PC-3 (cell line): ENCODE data around the gene GALNT11. TPM values are rescaled to one million over a fixed set of nuclear protein-coding genes. Genes with fewer than 3 reads are reported as not detected.
"Not testable (repeated sequence)": the region's sequence is repeated elsewhere in the genome, so short reads cannot be mapped to it uniquely, and the experiment has no call there.

ENCODE experiments used
- ATAC-seq: fragments of 200-7000 bp; cut with Tn5 transposase; 2 replicates; pipeline ENCODE4 v1.9.1; 2020; ENCODE audit warnings: mild to moderate bottlenecking, moderate library complexity
- BruUV-seq: library from RNA; stranded (reverse); fragments of 400-500 nt; replicated peaks from 2 replicates; lab custom pipeline; 2021; lab: Mats Ljungman, UMichigan
- CTCF ChIA-PET: fragments of 300-600 bp; sonication (Branson Sonifier 250); formaldehyde crosslinking; loops from one replicate; lab custom pipeline; 2022; ENCODE audit warnings: antibody characterized with exemption; lab: Charles Lee
- POLR2A ChIA-PET: fragments of 300-600 bp; sonication (Branson Sonifier 250); formaldehyde crosslinking; loops from one replicate; lab custom pipeline; 2022; ENCODE audit warnings: antibody characterized with exemption; ENCODE audit not compliant: unreplicated experiment; lab: Charles Lee
- DNase-seq: peaks from one replicate; pipeline ENCODE4 v3.0.0-alpha.2; 2015
- H2AFZ ChIP-seq: fragments of 300-600 bp; sonication (generic); 2 replicates; pipeline ENCODE4 v1.6.0; 2016; ENCODE audit warnings: antibody characterized with exemption, low read length
- H3F3A ChIP-seq: fragments of 300-600 bp; sonication (generic); one replicate; pipeline ENCODE4 v1.6.0; 2017; ENCODE audit warnings: antibody characterized with exemption, low read length, control low read depth, mild to moderate bottlenecking; ENCODE audit not compliant: unreplicated experiment
- H3K27ac ChIP-seq: fragments of 300-600 bp; sonication (generic); 2 replicates; pipeline ENCODE4 v1.5.1; 2016; ENCODE audit warnings: mild to moderate bottlenecking, low read length
- H3K27me3 ChIP-seq: fragments of 300-600 bp; sonication (generic); 2 replicates; pipeline ENCODE4 v1.6.1; 2016; ENCODE audit warnings: low read length, mixed read lengths
- H3K36me3 ChIP-seq: fragments of 300-600 bp; sonication (generic); 2 replicates; pipeline ENCODE4 v1.6.1; 2016; ENCODE audit warnings: low read depth, mixed run types, low read length, mixed read lengths
- H3K4me1 ChIP-seq: fragments of 300-600 bp; sonication (generic); 2 replicates; pipeline ENCODE4 v1.5.1; 2016; ENCODE audit warnings: low read length; ENCODE audit not compliant: insufficient read depth
- H3K4me2 ChIP-seq: fragments of 300-600 bp; sonication (generic); 2 replicates; pipeline ENCODE4 v1.6.0; 2016; ENCODE audit warnings: low read length
- H3K4me3 ChIP-seq: fragments of 300-600 bp; sonication (generic); 2 replicates; pipeline ENCODE4 v1.5.1; 2016; ENCODE audit warnings: mild to moderate bottlenecking, low read length, mixed read lengths
- H3K79me2 ChIP-seq: fragments of 300-600 bp; sonication (generic); 2 replicates; pipeline ENCODE4 v1.6.1; 2017; ENCODE audit warnings: low read length, mixed read lengths
- H3K9ac ChIP-seq: fragments of 300-600 bp; sonication (generic); 2 replicates; pipeline ENCODE4 v1.6.0; 2016; ENCODE audit warnings: mild to moderate bottlenecking, low read length
- H3K9me2 ChIP-seq: fragments of 300-600 bp; sonication (generic); replicated peaks from 2 replicates; pipeline ENCODE4 v1.6.1; 2016; ENCODE audit warnings: mixed run types, low read length, mixed read lengths
- H3K9me3 ChIP-seq: fragments of 300-600 bp; sonication (generic); 2 replicates; pipeline ENCODE4 v1.6.1; 2016; ENCODE audit warnings: low read length, mixed read lengths
- H4K20me1 ChIP-seq: fragments of 300-600 bp; sonication (generic); 2 replicates; pipeline ENCODE4 v1.6.1; 2016; ENCODE audit warnings: low read length, mixed read lengths
- EZH2 ChIP-seq: fragments of 300-600 bp; sonication (generic); IDR thresholded peaks from one replicate; pipeline ENCODE4 v1.6.1; 2017; ENCODE audit warnings: antibody characterized with exemption, mild to moderate bottlenecking, low read length; ENCODE audit not compliant: unreplicated experiment
- EZH2phosphoT487 ChIP-seq: fragments of 300-600 bp; sonication (generic); IDR thresholded peaks from 2 replicates; pipeline ENCODE4 v1.6.1; 2018; ENCODE audit warnings: mild to moderate bottlenecking, antibody characterized with exemption, low read length, borderline replicate concordance
- intact Hi-C: fragments of 100-400 bp; cut with micrococcal nuclease; formaldehyde crosslinking; loops from 2 replicates; pipeline ENCODE4 v1.9.0; 2023
- total RNA-seq: library from RNA; depleted of rRNA; stranded (reverse); fragments of >200 nt; gene quantifications from 2 replicates; pipeline ENCODE4 v1.2.3, GENCODE V29; 2014
- TF ChIP-seq, protein P1 (sequence below): fragments of 300-600 bp; sonication (generic); conservative IDR thresholded peaks from 2 replicates; pipeline ENCODE4 v1.5.1; 2017; ENCODE audit warnings: antibody characterized with exemption, low read depth, mild to moderate bottlenecking, low read length

GALNT11 gene
- total RNA-seq, 1 experiment from 2014 or later = 19.5 TPM

DNA sequence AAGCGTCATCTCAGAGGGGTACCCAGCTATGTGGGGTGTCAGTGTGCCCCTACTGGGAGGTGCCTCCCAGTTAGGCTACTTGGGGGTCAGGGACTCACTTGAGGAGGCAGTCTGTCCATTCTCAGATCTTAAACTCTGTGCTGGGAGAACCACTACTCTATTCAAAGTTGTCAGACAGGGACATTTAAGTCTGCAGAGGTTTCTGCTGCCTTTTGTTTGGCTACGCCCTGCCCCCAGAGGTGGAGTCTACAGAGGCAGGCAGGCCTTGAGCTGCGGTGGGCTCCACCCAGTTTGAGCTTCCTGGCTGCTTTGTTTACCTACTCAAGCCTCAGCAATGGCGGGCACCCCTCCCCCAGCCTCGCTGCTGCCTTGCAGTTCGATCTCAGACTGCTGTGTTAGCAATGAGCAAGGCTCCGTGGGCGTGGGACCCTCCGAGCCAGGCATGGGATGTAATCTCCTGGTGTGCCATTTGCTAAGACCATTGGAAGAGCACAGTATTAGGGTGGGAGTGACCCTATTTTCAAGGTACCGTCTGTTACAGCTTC, 40.4 kb downstream of the GALNT11 start:
- CTCF ChIA-PET, H3F3A ChIP-seq, H3K9me2 ChIP-seq, H3K9me3 ChIP-seq, H2AFZ ChIP-seq, H3K27me3 ChIP-seq, H3K4me2 ChIP-seq, POLR2A ChIA-PET, H3K27ac ChIP-seq, H3K4me3 ChIP-seq, H3K79me2 ChIP-seq, H3K9ac ChIP-seq, H4K20me1 ChIP-seq, BruUV-seq, H3K36me3 ChIP-seq, ATAC-seq, intact Hi-C loops, H3K4me1 ChIP-seq, DNase-seq: not testable (repeated sequence)

DNA sequence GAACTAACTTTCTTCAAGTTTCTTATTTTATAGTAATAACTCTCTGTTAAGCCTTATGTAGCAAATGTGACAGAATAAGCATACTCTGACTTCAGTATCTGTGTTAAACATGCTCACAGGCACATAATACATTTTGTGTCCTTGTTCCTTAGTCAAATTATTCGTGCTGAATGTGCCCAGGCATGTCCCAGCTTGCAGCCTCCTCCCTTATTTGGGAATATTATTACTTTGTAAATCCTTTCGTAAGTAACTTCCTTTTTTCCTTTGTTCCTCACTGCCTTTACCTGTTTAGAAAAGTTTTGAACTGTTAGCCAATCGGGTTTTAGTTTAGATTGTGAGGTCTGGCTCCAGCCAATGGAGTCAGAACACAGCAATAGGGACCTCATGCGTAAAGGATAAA, 46.9 kb downstream of the GALNT11 start:
- Histone ChIP-seq H3K27me3 (no peaks in the 10 kb centered on the region), H3K4me1 (no peaks in the 10 kb centered on the region), H3K9ac (no peak overlapping the region), H2AFZ (no peak overlapping the region), H3F3A (no peaks in the 10 kb centered on the region), H3K27ac (no peak overlapping the region), H4K20me1 (no peaks in the 10 kb centered on the region), H3K79me2 (no peaks in the 10 kb centered on the region), H3K9me3 (no peaks in the 10 kb centered on the region), H3K9me2 (no peaks in the 10 kb centered on the region), H3K4me3 (no peak overlapping the region), H3K4me2 (no peak overlapping the region), H3K36me3 (no peaks in the 10 kb centered on the region)
- ChIA-PET CTCF (no interaction called here), POLR2A (no interaction called here)
- no TSS peak for BruUV-seq
- DNase-seq = no peak
- intact Hi-C loops = no loop called here
- TF ChIP-seq, protein P1, sequence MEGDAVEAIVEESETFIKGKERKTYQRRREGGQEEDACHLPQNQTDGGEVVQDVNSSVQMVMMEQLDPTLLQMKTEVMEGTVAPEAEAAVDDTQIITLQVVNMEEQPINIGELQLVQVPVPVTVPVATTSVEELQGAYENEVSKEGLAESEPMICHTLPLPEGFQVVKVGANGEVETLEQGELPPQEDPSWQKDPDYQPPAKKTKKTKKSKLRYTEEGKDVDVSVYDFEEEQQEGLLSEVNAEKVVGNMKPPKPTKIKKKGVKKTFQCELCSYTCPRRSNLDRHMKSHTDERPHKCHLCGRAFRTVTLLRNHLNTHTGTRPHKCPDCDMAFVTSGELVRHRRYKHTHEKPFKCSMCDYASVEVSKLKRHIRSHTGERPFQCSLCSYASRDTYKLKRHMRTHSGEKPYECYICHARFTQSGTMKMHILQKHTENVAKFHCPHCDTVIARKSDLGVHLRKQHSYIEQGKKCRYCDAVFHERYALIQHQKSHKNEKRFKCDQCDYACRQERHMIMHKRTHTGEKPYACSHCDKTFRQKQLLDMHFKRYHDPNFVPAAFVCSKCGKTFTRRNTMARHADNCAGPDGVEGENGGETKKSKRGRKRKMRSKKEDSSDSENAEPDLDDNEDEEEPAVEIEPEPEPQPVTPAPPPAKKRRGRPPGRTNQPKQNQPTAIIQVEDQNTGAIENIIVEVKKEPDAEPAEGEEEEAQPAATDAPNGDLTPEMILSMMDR = no peak
- ATAC-seq = no peak

DNA sequence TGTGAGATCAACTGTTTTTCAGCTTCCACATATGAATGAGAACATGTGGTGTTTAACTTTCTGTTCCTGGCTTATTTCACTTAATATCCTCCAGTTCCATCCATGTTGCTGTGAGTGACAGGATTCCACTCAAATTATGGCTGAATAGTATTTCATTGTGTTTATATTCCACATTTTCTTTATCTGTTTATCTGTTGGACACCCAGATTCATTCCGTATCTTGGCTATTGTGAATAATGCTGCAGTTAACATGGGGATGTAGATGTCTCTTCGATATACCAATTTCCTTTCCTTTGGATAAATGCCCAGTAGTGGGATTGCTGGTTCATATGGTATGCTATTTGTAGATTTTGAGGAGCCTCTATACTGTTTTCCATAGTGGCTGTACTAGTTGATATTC, 47.9 kb downstream of the GALNT11 start:
- ATAC-seq (no peak), DNase-seq (no peak)
- Histone ChIP-seq H3K4me2 (no peak overlapping the region), H4K20me1 (no peaks in the 10 kb centered on the region), H3K9me3 (no peaks in the 10 kb centered on the region), H3K9me2 (no peaks in the 10 kb centered on the region), H3K4me1 (no peaks in the 10 kb centered on the region), H2AFZ (no peak overlapping the region), H3K4me3 (no peak overlapping the region), H3K36me3 (no peaks in the 10 kb centered on the region), H3K27ac (no peak overlapping the region), H3K9ac (no peak overlapping the region), H3K27me3 (no peaks in the 10 kb centered on the region), H3K79me2 (no peaks in the 10 kb centered on the region), H3F3A (no peaks in the 10 kb centered on the region)
- ChIA-PET POLR2A (no interaction called here), CTCF (no interaction called here)
- no TSS peak for BruUV-seq
- TF ChIP-seq EZH2phosphoT487 (no peak), EZH2 (no peak)
- TF ChIP-seq, protein P1 = no peak
- intact Hi-C loops = no loop called here
